Adrenal gland (tissue), 12 donors: ENCODE results near the gene CCDC83. TPM values are rescaled to one million over a fixed set of nuclear protein-coding genes. Genes with fewer than 3 reads are reported as not detected.

Source experiments
- DNase-seq, 7 donors: peaks; one replicate each; pipeline ENCODE4 v3.0.0-alpha.2; 2019 to 2020
- H3K27ac ChIP-seq, 5 donors: fragments of 200-600 bp; sonication (generic) in 4 of 5; 1 replicate in 3 of 5; 2 replicates in 2 of 5; pipeline versions ENCODE4 v1.5.1 to v1.8.0; 2016 to 2020; ENCODE audit warnings: mild to moderate bottlenecking in 1 of 5
- H3K27me3 ChIP-seq: fragments of 200-600 bp; 2 replicates; pipeline ENCODE4 v1.8.0; 2021
- H3K36me3 ChIP-seq, 2 donors: fragments of 200-600 bp; replicated peaks in 1 of 2; 1 replicate in 1 of 2; 2 replicates in 1 of 2; pipeline versions ENCODE4 v1.5.1 to v1.8.0; 2018 to 2022
- H3K4me1 ChIP-seq, 2 donors: fragments of 200-600 bp; replicated peaks in 1 of 2; 1 replicate in 1 of 2; 2 replicates in 1 of 2; pipeline versions ENCODE4 v1.5.1 to v1.8.0; 2018 to 2021
- H3K4me3 ChIP-seq, 4 donors: fragments of 200-600 bp; sonication (generic) in 3 of 4; one replicate each; pipeline ENCODE4 v1.5.1; 2016 to 2018
- H3K9me3 ChIP-seq, 3 donors: fragments of 200-600 bp; sonication (generic) in 1 of 3; replicated peaks in 1 of 3; 1 replicate in 2 of 3; 2 replicates in 1 of 3; pipeline versions ENCODE4 v1.5.1 to v1.8.0; 2016 to 2021
- CTCF ChIP-seq, 6 experiments: fragments of 450-650 bp in 4 of 6; fragments of 200-600 bp in 2 of 6; sonication (generic) in 1 of 6; IDR thresholded peaks; 1 replicate in 5 of 6; 2 replicates in 1 of 6; pipeline versions ENCODE4 v1.5.1 to v1.8.0; 2016 to 2021; ENCODE audit warnings: antibody characterized with exemption in 6 of 6, mild to moderate bottlenecking in 2 of 6, moderate library complexity in 1 of 6
- POLR2A ChIP-seq, 2 donors: fragments of 450-650 bp; IDR thresholded peaks; one replicate each; pipeline ENCODE4 v1.6.1; 2017; ENCODE audit warnings: antibody characterized with exemption in 2 of 2, mild to moderate bottlenecking in 2 of 2, moderate library complexity in 1 of 2
- WGBS, 4 donors: extraction: QIAGEN DNeasy Blood & Tissue Kit in 2 of 4; methylation state at CpG; one replicate each; pipeline versions ENCODE4 v1.1.5 to v1.1.7; 2013 to 2017; 5-methylcytosine and 5-hydroxymethylcytosine counted together
- intact Hi-C, 2 donors: fragments of 100-400 bp; cut with DNase I; formaldehyde crosslinking; loops; one replicate each; pipeline versions ENCODE4 v1.14.1 to v1.15.0; 2022 to 2023
- polyA plus RNA-seq, 3 donors: library from polyadenylated mRNA; stranded (reverse); fragments of 200-250 nt in 2 of 3; fragments of 350-450 nt in 1 of 3; fragmentation: Illumina TruSeq in 1 of 3; extraction: RNeasy Lipid Tissue Mini Kit (QIAGEN cat#74804) in 1 of 3; gene quantifications; one replicate each; pipeline ENCODE4 v1.2.3, GENCODE V29; 2013 to 2014
- total RNA-seq, 9 donors: library from RNA; depleted of rRNA in 4 of 9; stranded (reverse); fragments of >200 nt in 4 of 9; fragments of 120-200 nt in 1 of 9; fragmentation: NEBNext Ultra II Directional in 1 of 9; extraction: Animal tissue kit (Norgen Biotek cat#: 25700) in 1 of 9; gene quantifications; one replicate each; pipeline versions ENCODE4 v1.1.0 to v1.2.4, GENCODE V29; 2013 to 2023
- donor health status: healthy with polysubstance abuse.
- donor health status: Bipolar disorder and iron deficiency.
- donor health status: DM: yes; HTN: yes; CAD: no.
- donor health status: DM: no; HTN: no; CAD: no.
- donor health status: DM: no; HTN: no; CAD: no.
- donor health status: DM: yes; HTN: yes; CAD: no.

The CCDC83 gene
- total and polyA plus RNA-seq, 12 donors, result not detected

- peaks cover 4 to 27% of the 10 kb centered on the region in 2 donors for H3K4me1 ChIP-seq
- no peak for TF ChIP-seq CTCF (IDR thresholded peaks at IDR 0.05)
- TF ChIP-seq POLR2A (IDR thresholded peaks at IDR 0.05), result no peak
- H3K27ac ChIP-seq, result no peak overlapping the region
- intact Hi-C loops, result loop anchor here (10.0 kb wide), 3 partner anchors 100 to 350 kb away; no protein-coding TSS in a partner anchor
- no peaks in the 10 kb centered on the region for H3K27me3 ChIP-seq
- no peak for DNase-seq
- no peak overlapping the region for H3K4me3 ChIP-seq
- no peaks in the 10 kb centered on the region for H3K9me3 ChIP-seq
- no peaks in the 10 kb centered on the region for H3K36me3 ChIP-seq
- 81 to 96% (median 91%) methylated on average over 2 of the region's 2 CpGs for WGBS, 4 donors
These were observed 90.1 kb downstream of the CCDC83 start for GRCh38 chr11:85945296-85945695.

GRCh38 chr11:85945788-85946187, 90.6 kb downstream of the CCDC83 start:
- Histone ChIP-seq H3K27ac (no peak overlapping the region), H3K36me3 (no peaks in the 10 kb centered on the region), H3K9me3 (no peaks in the 10 kb centered on the region), H3K4me1 (peaks cover 4 to 27% of the 10 kb centered on the region in 2 donors), H3K4me3 (no peak overlapping the region), H3K27me3 (no peaks in the 10 kb centered on the region)
- intact Hi-C loops, result loop anchor here (10.0 kb wide), 3 partner anchors 99 to 349 kb away; no protein-coding TSS in a partner anchor
- DNase-seq, result no peak
- TF ChIP-seq POLR2A (IDR thresholded peaks at IDR 0.05) (no peak), CTCF (IDR thresholded peaks at IDR 0.05) (no peak)

- H3K4me1 ChIP-seq, result peaks cover 4 to 27% of the 10 kb centered on the region in 2 donors
- H3K4me3 ChIP-seq, result no peak overlapping the region
- TF ChIP-seq POLR2A (IDR thresholded peaks at IDR 0.05) (no peak), CTCF (IDR thresholded peaks at IDR 0.05) (no peak)
- no peaks in the 10 kb centered on the region for H3K27me3 ChIP-seq
- H3K27ac ChIP-seq, result peak overlapping the region in 1 of 5 donors; percentile 74
- no peaks in the 10 kb centered on the region for H3K9me3 ChIP-seq
- DNase-seq, result no peak
- H3K36me3 ChIP-seq, result no peaks in the 10 kb centered on the region
- intact Hi-C loops, result loop anchor here (10.0 kb wide), 3 partner anchors 99 to 349 kb away; no protein-coding TSS in a partner anchor
These were observed 91.0 kb downstream of the CCDC83 start for GRCh38 chr11:85946221-85946620.

GRCh38 chr11:85947431-85948272, 92.5 kb downstream of the CCDC83 start:
- Histone ChIP-seq H3K4me1 (peaks cover 4 to 27% of the 10 kb centered on the region in 2 donors), H3K9me3 (no peaks in the 10 kb centered on the region), H3K27me3 (no peaks in the 10 kb centered on the region), H3K4me3 (no peak overlapping the region), H3K36me3 (no peaks in the 10 kb centered on the region), H3K27ac (peak overlapping the region in 3 of 5 donors; percentile 30 to 74 (median 72))
- WGBS, 4 donors, result 21 to 27% (median 25%) methylated on average over 5 of the region's 5 CpGs
- peak in 5 of 7 donors; percentile 47 to 77 (median 67) for DNase-seq
- intact Hi-C loops, result loop anchor here (10.0 kb wide), 3 partner anchors 97 to 347 kb away; no protein-coding TSS in a partner anchor
- TF ChIP-seq CTCF (IDR thresholded peaks at IDR 0.05), result no peak
- TF ChIP-seq POLR2A (IDR thresholded peaks at IDR 0.05), result no peak
